Activated CD4-positive, alpha-beta T cell treated with anti-CD3 and anti-CD28 coated beads, Interleukin-2, amount 50 U/mL, for 4 hours (primary cell): ENCODE measurements around the gene GAREM1.

Source experiments
- DNase-seq, 2 experiments: peaks; one replicate each; pipeline ENCODE4 v3.0.0-alpha.2; 2020

GAREM1 gene

DNA sequence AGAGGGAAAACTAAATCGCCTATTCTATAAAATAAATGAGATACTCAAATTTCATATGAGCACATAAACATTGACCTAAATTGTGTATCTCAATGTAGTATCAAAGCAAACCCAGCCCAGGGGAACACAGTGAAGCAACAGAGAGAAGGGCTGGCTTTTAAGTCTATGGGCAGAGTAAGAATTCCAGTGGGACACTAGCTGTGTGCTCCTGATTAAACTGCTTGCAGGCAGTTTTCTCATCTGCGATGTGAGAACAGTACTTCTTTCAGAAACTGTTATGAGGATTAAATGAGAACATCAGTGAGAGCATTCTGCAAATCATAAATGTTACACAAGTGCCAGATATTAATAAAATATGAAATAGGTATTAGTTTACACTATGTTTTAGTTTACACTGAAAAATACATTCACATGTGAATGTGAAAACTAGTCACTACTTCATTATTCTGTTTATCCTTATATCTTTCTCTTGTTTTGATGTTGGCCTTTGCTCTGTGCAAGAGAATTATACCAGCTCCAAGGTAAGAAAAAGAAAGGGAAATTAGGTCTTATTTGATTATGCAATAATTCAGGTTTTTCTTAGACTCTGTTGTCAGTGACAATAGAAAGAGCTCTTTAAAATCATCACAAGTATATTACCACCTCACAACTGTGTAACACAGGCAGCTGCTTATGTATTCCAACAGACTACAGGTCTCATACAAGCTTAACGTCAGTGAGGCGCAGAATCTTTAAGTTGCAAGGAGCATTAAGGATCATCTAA lies 47.5 kb downstream of the GAREM1 start:
- DNase-seq = no peak

DNA sequence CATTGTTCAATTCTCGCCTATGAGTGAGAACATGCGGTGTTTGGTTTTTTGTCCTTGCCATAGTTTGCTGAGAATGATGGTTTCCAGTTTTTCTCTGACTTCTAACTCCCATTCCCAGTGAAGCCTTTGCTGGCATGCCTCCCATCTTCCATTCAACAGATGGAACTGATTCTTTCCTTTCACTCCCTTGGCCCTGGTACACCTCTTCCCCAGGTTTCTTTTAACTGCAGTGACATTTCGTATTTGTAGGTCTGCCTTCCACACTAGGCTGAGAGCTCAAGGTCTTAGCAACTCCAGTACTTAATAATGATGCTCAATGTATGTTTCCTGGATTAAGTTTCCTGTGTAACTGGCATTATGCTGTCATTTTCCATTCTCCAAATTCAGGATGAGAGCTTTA lies 48.5 kb downstream of the GAREM1 start:
- no peak for DNase-seq

DNA sequence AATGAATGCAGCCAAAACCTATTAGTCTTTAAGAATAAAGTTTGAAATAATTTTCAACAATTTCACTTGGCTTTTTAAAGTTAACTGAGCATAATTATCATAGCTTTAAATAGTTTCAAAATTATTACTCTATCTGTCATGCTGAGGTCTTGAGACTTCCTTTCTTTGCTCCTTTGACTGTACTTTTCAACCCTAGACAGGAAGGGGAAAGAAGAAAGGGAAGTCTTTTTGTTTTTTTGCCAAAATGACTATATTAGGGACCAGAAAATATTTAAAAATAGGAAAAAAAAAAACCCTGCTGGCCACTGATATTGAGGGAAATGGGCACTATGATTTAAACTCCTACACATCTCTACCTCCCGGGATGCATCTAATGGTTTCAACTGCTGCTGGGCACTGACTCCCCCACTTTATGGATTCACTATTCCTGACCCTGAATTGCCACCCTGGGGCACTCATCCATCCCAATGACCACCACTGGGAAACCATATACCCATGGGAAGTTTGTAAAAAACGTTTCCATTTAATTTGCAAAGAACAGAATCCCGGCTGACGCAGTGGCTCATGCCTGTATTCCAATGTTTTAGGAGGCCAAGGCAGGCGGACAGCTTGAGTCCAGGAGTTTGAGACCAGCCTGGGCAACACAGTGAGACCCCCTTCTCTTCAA lies 50.5 kb downstream of the GAREM1 start:
- DNase-seq = no peak

DNA sequence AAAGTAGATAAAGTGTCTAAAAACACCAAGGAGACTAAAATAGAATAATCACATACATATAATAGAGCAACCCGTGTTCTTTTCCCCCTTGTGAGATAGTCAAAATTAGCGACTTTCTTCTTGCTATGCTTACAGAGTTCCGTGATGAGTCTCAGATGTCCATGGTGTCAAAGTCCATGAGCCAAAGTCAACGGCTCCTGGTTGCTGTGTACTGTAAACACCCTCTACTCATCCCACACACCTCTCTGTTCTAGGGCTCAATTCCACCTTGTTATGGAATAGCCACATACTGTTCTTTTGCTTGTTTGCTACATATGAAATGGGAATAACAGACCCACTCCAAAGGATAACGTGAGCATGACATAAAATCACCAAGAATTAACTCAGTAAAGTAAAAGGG lies 52.5 kb downstream of the GAREM1 start:
- DNase-seq = no peak

DNA sequence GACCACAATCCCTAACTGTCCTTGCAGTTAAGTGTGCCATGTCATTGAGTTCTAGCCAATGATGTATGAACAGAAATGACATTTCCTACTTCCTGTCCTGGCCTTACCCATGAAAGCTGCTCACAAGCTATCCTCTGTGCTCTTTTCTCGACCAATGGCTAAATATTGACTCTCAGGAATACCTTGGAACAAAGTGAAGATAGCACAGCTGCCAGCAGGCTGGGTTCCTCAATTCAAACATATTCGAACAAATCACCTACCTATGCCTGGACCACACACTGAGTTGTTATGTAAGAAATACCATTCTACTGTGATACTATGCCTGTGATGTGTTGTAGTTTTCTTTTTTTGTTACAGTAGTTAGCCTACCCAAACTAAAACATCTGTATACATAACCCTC lies 65.1 kb downstream of the GAREM1 start:
- no peak for DNase-seq

DNA sequence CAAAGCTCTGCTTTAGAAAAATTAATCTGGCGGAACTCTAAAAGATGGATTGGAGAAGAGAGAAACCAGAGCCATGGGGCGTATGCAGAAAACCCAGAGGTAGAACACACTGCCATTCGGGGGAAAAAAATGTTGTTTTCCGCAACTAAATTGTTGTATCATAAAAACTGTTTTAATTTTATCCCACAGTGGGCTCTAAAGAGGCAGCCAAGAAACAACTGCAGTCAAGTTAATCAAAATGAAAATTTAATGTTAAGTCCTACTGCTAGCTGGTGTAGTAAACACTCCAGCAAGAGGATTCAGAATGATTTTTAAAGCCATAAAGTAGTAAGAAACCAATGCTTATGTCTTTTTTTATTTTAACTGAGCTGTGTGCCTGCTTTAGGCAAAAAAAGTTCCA lies 69.1 kb downstream of the GAREM1 start:
- no peak for DNase-seq

DNA sequence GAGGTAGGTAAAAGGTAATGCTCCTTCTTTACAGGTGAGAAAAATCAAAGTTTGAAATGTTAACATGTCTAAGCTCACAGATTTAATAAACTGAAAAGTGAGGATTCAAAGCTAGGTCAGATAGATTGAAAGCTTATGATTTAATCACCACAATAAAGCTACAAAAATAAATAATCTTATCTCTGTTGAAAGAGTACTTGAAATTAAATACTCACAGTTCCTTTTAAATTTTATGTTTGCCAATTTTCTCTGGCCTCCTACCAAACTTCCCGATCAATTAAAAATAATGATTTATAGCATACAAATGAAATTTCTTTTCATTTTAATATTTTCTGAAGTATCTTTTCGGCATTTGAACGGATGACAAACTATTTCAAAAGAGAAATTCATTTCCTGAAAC lies 77.3 kb downstream of the GAREM1 start:
- DNase-seq = no peak

DNA sequence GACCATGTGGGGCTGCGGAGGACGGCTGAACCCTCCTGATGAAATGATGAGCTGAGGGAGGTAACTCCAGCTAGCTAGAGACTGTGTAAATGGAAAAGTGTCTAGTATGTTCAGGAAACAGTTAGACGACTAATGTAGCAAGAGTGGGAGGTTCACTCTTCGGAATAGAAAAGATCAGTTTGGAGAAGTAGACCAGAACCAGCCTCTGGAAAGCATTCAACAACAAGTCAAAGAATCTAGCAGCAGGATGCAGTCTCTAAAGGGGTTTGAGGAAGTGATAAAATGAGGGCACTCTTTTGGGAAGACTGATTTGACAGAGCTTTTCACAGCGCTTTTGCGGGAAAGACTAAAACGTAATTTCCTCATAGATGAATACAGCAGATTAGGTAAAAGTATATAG lies 79.6 kb downstream of the GAREM1 start:
- no peak for DNase-seq

DNA sequence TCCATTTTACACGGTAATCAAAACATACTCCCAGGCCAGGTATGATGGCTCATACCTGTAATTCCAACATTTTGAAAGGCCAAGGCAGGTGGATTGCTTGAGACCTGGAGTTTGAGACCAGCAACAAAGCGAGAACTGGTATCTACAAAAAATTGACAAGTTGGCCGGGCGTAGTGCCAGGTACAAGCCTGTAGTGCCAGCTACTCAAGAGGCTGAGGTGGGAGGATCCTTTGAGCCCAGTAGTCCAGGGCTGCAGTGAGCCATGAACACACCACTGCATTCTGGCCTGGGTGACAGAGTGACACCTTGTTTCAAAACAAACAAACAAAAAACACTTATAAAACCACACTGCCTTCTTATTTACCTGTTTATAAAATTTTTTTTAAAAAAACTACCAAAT lies 80.8 kb downstream of the GAREM1 start:
- DNase-seq = no peak

DNA sequence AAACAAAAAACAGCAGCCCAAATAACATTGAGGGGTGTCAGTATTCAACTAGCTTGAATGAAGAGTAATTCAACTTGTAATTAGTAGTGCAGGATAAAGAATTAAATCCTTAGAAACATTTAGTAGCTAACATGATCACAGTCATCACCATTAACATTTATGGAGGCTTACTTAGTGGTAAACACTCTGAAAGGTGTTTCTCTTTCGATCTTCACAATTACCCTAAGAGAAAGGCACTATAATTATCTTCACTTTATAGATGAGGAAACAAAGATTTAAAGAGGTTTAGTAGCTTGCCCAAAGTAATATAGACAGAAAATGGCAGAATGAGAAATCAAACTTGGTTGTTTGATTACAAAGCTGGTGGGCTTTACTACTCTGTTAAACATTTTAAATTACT lies 81.5 kb downstream of the GAREM1 start:
- DNase-seq = no peak

DNA sequence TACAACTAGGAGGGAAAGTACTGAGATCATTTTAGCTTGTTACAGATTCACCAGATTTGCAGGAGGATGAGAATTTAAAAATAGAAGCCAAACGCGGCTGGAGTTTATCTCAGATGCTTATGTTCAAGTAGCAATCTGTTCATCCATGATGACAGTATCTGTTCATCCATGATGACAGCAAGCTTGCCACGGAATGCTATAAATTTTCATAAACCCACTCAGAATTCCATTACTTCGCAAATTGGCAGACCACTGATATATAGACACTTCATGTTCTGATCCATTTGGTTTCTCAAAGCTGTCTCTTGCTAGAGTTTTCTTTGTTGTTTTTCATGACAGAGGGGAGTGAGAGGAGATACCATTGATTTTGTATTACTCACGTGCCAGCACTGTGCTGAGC lies 84.2 kb downstream of the GAREM1 start:
- no peak for DNase-seq

DNA sequence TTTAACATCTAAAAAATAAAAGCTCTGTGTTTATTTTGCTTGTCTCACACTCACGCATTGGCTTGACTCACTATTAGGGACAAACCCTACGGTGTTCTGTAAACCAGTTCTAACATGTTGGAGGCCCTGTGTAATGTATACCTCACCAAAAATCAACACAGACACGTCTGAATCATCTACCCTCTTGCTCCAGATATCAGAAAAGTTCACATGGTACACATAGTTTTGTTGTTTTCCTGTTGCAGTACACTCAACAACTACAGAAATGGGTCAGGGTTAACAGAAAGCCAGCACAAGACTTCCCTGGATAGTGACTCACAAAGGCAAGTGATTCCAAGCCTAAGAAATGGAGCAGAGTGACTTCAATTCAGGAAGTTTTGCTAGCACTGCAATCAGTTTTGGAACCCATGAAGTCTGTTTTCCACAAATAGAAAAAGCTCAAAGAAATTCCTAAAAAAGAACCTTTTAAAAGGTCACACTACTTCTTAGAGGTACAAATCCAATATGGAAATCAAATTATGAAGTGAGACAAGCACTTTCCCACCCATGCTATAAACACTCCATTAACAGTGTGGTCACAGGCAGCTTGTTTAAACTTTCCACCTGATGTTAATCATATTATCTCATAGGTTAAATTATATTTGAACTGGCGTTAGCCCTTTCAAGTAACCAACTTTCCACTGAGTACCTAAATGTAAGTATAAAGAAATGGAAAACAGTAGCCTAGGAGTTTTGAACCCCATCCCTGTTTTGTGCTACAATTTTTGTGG lies 87.4 kb downstream of the GAREM1 start:
- no peak for DNase-seq

DNA sequence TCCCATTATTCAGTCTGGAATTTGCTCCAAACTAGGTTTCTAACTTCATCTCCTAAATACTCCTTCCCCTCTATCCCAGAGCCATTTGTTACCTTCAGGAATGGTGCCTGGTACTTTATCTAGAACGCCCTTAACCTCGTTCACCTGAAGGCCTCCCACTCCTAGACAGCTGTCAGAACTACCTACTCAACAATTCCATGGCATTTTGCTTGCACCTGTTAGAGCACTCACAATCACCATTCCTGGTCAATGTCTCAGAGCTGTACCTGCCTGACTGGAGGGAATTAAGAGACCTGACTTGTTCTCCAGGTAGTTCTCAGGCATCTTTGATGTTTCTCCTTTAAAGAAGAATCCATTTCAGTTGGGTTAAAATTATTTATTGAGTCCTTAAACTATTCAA lies 88.9 kb downstream of the GAREM1 start:
- DNase-seq = no peak

DNA sequence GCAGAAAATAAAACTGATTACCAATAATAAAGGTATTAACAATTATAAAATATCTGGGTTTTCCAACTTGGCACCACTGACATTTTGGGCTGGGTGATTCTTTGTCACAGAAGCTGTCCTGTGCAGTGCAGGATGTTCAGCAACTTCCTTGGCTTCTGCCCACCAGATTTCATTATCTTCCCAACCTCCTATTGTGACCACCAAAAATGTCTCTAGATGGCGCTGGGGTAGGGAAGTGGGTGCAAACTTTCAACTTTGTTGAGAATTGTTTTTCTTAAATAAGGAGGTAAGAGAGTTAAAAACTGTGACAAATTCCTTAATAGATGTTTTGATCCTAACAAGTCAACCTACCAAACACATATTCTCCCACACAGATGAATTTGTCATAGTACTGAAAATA lies 90.1 kb downstream of the GAREM1 start:
- DNase-seq = no peak

DNA sequence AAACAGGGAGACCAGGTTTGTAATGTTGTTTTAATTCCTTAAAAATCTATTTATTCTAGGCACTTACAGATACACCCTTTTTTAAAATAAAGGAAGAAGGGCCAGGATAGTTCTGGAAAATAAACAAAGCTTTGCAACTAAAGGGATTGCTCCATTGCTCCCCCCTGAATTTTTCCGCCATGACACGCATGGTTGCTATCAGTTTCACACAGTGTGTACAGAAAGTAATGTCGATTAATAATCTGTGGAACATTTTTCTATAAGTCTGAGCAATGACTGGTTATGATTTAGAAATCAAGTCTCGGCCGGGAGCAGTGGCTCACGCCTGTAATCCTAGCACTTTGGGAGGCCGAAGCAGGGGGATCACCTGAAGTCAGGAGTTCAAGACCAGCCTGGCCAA lies 90.8 kb downstream of the GAREM1 start:
- DNase-seq = no peak

DNA sequence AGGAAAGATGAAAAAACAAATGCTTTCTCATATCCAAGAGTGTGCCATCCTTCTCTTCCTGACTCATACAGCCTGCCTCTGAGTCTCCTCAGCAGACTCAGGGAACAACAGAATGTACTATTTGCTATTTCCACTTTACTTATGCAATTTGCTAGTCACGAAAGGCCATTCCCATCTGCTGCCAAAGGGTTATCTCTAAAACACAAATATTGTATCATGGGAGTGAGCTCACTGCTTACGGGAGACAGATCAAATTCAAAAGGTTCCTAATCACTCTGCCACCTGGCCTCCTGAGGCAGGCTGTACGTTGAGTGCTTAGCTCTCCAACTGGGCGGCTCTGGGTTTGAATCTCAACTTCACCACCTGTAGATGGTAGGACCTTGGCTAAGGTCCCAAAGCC lies 92.0 kb downstream of the GAREM1 start:
- no peak for DNase-seq

DNA sequence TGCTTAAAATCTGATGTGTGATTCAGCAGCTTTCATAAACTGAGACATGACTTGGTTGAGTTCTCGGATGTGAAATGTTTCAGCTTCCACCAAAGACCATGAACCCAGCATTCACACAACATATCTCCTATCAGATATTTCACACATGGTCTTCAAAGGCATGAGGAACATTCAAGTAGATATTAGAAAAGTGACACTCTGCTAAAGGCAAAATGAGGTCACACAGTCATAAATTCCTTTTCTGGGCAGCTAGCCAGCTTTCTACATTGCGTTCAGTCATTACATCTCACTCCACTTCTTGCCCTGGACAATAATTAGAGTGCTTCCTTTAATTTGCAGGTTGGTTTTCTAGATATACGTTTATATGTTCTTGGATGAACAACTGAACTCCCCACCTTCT lies 96.7 kb downstream of the GAREM1 start:
- DNase-seq = no peak

DNA sequence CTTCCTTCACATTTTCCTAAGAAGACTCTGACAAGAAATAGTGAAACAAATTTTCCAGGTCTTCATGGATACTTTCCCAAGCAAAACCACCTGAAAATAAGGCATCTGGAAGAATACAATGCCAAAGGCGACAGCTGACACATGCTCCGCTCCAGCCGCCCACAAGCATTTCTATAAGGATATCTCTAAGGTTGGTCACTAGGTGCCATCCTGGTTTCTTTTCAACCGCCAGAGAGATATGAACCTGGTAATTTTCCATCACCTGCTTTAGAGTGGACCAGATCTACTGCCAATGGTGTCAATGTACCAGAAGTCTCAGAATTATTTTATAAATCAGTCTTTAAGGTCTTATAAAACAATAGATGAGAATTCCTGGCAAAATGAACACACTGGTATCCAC lies 97.2 kb downstream of the GAREM1 start:
- no peak for DNase-seq

DNA sequence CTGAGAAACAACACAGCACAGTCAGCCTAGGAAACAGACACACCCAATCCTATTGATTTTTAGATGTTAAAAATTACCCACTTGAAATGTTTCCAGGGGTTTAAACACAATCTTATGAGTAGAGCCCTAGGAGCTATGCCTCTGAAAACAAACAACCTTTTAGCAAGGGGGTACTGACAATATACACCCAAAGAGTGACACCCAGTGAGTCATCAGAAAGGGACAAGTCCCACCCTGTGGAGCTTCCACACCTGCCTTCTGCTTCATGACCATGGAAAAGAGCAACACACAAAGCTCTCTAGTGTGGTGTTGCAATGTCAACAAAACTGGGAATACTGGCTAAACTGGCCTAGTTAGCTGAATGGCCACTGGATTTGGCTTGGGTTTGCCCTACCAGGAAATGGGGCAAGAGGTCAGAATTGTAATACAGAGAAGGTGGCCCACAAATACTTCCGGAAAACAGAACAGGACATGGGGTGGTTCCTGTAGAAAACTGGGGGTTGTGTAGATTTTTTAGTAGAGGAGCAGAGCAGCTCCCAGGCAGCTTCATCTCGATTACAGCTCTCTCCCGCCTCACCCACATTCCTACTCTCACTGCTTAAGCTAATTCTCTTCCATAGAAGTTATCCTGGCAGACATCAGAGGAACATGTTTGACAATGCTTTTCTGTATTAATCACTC lies 98.2 kb downstream of the GAREM1 start:
- no peak for DNase-seq

DNA sequence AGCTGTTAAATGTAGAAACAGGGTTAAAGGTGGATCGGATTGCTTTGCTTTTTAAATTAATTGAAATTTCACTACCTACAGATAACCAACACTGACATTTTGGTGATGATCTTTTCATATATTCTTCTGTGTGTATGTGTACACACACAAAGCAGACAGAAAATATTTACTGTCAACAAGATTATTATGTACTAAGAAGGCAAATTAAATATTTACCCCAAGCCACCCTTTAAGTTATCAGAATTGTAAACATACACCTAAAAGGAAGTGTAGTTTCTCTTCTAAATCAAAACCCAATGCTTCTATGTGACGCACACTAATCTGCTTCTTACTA lies 98.7 kb downstream of the GAREM1 start:
- DNase-seq = no peak

DNA sequence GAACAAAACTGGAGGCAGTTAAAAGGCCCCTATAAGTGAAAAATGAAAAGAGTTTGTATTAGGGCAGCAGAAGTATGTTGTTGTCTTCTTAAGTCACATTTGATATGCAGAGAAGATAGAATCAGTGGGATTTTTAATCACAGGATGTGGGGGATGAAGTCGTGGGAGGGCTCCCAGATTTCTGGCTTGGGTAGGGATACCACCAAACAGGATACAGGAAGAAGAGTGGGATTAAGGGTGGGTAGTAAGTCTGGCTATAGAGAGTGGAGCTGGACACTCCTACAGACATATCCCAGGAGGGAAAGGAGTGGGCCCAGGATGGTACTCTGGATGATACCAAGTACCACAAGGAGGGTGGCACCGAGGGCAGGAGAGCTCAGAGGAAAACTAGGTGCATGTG lies 99.3 kb downstream of the GAREM1 start:
- DNase-seq = no peak

DNA sequence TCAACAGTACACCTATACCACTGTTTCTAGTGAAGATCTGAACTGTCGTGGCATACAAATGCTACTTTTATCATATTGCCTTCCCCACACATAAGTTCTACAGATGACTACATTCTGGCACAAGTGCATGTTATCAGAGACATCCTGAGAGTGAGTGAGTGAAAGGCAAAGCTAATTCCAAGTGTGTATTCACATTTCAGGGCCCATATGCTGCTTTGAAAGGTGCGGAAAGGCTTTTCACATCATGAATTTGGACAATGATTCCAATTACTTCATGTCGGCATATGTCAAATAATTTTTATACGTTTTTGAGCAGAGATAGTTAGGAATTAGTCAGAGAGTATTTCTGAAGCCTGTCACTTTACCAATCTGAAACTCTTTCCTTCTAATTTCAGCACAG lies 101.7 kb downstream of the GAREM1 start:
- no peak for DNase-seq

DNA sequence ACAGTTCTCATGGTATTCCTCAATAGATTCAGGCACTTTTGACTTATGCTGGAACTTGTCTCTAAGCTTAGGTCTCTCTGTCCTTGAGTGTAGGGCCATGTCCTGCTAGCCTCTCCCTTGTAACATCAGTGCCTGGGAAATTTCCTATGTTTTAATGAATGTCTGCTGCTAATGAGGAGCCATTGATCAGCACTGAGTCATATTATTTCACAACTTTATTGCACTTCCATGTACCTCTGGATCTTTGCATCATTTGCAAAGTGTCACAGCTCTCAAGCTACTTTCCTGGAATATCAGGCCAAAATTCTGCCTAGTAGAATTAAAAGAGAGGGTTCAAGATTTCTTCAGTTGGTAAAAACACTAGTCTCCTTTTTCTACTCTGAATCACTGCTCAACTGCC lies 102.5 kb downstream of the GAREM1 start:
- DNase-seq = no peak
